ENCODE data around the gene UCP1.

DNA sequence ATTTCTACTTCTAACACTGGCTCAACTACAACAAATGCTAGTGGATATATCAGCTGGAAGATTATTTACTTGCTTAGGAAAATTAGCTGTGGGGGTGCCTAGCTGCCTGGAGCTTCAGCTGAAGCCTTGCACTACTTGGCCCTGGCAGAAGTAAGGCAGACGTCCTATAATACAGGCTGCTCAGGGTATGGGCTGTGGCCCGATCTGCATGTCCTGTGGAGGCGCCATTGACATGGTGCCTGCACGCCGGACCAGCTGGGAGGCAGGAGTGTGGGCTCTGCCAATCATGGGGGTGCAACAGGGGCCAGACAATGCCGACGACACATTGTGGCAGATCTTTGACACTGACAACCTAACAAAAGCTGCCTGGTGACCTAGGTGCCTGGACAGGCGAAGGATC lies 31.6 kb upstream of the UCP1 start:
- TF ChIP-seq, protein P1, sequence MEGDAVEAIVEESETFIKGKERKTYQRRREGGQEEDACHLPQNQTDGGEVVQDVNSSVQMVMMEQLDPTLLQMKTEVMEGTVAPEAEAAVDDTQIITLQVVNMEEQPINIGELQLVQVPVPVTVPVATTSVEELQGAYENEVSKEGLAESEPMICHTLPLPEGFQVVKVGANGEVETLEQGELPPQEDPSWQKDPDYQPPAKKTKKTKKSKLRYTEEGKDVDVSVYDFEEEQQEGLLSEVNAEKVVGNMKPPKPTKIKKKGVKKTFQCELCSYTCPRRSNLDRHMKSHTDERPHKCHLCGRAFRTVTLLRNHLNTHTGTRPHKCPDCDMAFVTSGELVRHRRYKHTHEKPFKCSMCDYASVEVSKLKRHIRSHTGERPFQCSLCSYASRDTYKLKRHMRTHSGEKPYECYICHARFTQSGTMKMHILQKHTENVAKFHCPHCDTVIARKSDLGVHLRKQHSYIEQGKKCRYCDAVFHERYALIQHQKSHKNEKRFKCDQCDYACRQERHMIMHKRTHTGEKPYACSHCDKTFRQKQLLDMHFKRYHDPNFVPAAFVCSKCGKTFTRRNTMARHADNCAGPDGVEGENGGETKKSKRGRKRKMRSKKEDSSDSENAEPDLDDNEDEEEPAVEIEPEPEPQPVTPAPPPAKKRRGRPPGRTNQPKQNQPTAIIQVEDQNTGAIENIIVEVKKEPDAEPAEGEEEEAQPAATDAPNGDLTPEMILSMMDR (IDR thresholded peaks at IDR 0.05; ENCODE audit: low read depth, low read length, missing input control), result no peak
- TF ChIP-seq EGR1 (IDR thresholded peaks at IDR 0.05; ENCODE audit: low read depth in 2 of 2) (no peak), TAF1 (conservative IDR thresholded peaks at IDR 0.05) (no peak)
- TF ChIP-seq, protein P2, sequence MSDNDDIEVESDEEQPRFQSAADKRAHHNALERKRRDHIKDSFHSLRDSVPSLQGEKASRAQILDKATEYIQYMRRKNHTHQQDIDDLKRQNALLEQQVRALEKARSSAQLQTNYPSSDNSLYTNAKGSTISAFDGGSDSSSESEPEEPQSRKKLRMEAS (IDR thresholded peaks at IDR 0.05), result no peak
- TF ChIP-seq, protein P3, sequence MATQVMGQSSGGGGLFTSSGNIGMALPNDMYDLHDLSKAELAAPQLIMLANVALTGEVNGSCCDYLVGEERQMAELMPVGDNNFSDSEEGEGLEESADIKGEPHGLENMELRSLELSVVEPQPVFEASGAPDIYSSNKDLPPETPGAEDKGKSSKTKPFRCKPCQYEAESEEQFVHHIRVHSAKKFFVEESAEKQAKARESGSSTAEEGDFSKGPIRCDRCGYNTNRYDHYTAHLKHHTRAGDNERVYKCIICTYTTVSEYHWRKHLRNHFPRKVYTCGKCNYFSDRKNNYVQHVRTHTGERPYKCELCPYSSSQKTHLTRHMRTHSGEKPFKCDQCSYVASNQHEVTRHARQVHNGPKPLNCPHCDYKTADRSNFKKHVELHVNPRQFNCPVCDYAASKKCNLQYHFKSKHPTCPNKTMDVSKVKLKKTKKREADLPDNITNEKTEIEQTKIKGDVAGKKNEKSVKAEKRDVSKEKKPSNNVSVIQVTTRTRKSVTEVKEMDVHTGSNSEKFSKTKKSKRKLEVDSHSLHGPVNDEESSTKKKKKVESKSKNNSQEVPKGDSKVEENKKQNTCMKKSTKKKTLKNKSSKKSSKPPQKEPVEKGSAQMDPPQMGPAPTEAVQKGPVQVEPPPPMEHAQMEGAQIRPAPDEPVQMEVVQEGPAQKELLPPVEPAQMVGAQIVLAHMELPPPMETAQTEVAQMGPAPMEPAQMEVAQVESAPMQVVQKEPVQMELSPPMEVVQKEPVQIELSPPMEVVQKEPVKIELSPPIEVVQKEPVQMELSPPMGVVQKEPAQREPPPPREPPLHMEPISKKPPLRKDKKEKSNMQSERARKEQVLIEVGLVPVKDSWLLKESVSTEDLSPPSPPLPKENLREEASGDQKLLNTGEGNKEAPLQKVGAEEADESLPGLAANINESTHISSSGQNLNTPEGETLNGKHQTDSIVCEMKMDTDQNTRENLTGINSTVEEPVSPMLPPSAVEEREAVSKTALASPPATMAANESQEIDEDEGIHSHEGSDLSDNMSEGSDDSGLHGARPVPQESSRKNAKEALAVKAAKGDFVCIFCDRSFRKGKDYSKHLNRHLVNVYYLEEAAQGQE (IDR thresholded peaks at IDR 0.05), result no peak

Measured in liver (tissue), 3 donors.